HG03442 (cell line): ENCODE results near the gene MN1.

Source experiments
- ATAC-seq: cut with Tn5 transposase; IDR thresholded peaks from one replicate; pipeline ENCODE4 v1.9.1; 2021; ENCODE audit warnings: mild to moderate bottlenecking, moderate library complexity; ENCODE audit not compliant: unreplicated experiment

Gene MN1

DNA sequence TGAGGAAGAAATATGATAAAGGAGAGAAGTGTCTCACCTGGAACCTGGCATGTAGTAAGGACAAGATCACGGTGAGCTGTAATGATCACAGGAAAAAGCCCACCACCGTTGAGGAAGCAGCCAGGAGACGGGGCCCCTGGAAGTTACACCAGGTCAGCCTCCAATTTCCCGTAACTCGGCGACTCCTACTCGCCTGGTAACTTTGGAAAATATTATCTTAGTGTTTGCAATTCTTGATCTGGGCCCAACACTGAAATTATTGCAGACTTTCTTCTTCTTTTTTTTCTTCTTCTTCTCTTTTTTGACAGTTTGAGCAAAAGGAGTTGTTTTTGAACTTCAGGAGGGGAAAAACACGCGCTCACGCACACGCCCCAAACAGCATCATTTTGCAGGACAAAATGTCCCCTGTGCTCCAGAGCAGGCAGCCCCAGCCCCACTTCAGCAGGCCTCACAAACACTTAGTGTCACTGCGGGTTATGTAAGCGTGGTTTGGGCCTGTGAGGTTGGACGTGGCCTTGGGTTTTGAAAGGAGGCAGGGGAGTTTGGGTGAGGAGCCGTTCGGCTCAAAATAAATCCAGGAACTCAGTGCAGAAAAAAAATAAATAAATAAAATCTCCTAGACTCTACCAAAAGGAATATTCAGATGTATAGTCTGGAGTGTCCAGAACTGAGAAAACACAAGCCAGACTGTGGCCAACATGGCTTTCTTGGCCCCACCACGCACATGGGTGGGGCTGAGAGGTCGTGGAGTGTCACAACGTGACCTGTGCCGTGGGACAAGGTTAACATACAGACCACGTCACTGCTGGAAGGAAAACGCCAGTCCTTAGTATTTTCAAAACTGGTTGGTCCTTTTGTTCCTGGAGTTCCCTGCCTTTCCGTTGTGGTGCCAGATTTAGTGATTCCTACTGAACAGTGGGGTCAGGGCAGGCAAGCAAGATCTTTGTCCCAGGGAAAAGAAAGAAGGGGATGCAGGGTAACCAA, 26.3 kb upstream of the MN1 start:
- no peak for ATAC-seq

DNA sequence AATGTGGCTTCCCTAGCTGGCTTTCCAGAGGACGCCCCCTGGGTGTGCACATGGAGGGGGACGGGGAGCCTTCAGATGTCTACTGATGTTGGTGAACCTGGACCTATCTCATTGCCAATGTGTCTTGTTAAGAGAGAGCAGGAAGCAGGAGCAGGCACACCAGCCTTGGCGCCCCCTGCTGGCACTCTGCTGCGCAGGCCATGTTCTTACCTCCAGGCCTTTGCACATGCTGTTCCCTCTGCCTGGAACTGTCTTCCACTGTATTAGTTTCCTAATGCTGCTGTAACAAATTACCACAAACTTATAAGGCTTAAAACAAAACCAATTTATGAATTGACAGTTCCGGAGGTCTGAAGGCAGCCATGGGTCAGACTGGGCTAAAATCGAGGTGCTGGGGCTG, 23.6 kb upstream of the MN1 start:
- no peak for ATAC-seq

DNA sequence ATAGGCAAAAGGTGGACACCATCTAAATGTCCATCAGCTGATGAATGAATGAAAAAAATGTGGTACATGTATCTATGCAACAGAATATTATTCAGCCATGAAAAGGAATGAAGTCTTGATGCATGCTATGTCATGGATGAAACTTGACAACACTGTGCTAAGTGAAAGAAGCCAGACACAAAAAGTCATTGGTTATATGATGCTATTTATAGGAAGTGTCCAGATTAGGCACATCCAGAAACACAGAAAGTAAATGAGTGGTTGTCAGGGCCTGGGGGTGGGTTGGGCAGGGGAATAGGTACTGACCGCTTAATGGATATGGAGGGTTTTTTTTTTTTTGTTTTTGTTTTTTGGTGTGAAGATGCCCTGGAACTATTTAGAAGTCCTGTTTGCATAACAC, 21.7 kb upstream of the MN1 start:
- ATAC-seq, result no peak

DNA sequence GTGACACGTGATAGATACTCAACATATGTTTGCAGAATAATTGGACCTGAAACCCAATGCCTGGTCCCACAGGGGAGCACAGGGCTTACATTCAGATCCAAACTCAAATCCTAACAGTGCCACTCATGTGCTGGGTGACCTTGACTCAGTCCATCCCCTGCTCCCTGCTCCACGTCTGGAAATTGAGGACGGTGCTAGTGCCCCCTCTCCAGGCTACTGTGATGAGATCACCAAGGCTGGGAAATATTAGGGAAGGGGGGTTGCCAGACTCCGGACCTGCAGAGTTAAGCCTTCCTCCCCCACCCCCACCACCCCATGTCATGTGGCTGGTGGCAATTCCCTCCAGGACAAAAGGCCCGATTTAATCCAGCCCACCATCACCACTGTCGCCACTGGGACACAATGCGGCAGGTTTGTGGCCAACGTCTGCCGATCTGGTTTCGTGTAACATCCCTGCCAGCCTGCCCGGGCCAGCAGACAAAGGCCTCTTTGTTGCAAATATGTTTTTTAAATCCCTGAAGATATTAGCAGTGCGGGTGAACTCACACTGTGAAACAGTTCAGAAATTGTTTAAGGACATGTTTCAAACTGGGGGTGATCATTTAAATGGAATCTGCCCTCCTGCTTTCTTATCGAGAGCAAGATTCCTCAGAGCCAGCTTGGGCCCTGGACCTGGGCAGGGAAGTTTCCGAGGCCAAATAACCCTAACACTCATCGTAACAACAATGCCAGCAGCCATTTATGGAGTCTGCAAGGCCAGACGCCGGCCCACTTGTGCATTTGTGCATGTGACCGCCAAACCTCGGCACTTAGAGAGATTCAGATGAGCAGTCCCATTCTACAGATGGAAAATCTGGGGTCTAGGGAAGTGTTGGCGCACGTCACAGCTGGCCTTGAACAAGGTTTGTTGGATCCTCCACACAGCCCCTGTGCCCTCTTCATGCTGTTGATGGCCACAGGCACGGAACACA, 19.6 kb upstream of the MN1 start:
- no peak for ATAC-seq

DNA sequence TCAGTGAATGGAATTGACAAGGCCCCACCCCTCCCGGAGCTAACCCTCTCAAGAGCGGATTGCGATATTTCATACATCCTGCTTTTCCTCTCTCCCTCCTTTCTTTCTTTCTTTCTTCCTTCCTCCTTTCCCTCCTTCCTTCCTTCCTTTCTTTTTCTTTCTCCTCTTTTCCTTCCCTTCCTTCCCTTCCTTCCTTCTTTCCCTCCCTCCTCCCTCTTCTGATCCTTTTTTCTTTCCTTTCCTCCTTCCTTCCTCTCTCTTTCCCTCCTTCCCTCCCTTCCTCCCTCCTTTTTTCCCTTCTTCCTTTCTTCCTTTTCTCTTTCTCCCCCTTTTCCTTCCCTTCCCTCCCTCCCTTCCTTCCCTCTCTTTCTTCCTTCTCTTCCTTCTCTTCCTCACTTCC, 15.0 kb upstream of the MN1 start:
- no peak for ATAC-seq

DNA sequence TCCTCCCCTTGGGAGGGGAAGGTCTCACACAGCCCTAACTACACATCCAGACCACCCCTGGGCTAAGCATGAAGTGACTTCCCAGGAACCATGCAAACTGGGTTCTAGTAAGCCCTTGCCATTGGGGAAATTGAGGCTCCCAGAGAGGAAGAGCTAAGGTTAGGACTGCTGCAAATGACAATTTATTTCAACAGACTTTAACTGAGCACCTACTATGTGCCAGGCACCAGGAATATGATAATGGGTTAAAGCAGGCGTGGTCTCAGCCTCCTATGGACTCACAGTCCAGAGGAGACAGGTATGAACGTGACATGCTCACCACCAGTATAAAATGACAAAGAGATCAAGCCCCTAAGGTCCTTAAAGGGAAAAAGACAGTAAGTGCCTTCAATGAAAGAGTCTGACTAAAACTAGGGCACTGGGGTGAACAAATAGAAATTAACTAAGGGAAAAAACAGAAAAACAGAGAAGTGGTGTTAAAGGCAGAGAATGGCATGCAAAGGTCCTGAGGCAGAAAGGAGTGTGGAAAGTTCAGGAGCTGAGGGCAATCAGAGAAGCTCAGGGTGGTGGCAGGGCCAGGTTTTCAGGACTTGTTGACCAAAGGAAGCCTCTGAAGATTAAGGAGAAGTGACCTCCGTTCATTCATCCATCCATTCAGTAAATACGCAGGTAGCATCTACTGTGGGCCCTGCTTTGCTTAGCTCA, 14.4 kb upstream of the MN1 start:
- ATAC-seq, result no peak

DNA sequence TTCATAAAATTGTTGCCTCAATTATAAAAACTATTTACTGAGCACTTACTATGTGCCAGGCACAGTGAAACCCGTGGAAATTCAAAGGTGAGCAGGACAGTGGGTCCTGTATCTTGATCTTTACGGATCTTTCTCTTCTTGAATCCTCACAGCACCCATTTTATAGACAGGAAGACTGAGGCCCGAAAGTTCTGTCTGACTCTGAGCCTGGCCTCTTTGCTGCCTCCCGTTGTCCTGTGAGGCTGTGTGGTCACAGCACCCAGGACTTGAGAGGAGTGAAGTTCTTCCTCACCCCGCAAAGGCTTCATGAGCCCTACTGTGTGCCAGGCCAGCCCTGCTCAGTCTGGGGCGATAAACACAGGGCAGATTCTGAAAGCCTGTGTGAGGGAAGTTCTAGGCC, 13.4 kb upstream of the MN1 start:
- no peak for ATAC-seq

DNA sequence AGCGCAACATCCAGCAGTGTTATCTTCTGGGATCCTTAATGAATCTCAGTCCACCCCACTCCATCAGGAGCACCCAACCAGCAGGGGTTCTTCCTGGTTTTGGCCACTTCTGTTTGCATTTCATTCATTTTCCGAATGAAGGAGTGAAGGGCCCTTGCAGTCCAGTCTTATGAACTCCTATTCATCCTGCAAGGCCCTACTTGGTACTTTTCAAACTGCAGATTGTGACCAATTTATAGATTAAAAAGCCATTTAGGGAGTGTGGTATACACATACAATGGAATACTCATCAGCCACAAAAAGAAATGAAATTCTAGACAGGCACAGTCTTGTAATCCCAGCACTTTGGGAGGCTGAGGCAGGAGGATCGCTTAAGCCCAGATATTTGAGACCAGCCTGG, 10.2 kb upstream of the MN1 start:
- ATAC-seq, result no peak

DNA sequence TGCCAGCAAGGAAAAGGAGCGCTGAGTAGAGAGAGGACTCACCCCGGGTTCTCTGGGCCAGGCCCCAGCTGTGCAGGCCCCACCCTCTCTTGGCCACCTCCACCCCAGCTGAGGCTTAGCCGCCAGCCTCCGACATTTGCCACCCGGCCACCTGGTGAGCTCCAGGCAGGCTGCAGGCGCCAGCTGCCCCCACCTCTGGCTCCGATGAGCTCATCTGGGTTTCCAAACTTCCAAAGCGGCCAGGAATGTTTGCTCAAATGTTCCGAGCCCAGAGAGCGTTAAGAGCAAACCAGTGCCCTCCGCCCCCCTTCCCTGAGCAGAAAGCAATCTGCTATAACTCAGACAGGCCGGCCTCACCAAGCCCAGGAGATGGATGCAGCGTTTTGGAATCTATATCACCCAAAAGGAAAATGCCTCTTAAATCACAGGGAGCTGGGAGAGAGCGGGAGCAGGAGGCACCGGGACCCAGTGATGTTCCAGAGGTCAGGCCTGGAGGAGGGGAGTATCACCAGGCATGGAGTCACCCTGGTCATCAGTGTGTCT, 9.1 kb upstream of the MN1 start:
- no peak for ATAC-seq

DNA sequence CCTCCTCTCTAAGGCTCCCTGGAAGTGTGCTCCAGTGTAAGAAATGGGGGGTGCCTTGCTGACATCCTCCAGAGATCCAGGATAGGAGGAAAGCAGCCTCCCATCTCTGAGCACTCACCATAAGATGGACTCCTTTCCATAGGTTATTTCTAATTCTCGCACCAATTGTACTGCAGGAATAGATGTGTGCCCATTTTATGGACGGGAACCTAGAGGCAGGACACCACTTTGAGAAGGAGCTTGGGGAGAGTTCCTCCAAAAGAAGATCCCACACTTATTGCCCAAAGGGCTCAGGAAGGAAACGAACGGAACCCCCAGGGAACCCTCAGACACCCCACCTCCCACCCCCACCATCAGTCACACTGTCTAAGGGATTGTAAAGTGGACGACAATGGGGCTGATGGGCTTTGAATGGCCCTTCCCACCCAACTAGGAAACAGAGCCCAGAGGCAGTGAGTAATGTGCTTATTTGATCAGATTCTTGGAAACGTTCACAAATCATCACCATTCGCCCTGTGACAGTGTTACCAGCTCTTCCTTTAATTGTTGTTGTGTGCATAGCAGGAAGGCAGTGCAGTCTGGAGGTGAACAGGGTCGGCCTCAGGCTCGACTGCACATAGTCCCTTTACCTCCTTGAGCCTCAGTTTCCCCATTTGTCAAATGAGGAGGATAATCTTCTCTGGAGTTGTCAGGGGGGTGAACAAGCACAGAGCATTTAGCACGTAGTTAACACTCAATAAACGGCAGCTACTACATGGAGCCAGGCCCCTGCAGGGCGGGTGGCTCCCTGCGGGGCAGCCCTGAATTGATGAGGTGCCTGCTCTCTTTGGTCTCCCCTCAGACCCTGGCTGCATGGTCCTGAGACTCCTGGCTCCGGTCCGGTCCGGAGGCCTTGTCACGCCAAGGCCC, 8.4 kb upstream of the MN1 start:
- no peak for ATAC-seq

DNA sequence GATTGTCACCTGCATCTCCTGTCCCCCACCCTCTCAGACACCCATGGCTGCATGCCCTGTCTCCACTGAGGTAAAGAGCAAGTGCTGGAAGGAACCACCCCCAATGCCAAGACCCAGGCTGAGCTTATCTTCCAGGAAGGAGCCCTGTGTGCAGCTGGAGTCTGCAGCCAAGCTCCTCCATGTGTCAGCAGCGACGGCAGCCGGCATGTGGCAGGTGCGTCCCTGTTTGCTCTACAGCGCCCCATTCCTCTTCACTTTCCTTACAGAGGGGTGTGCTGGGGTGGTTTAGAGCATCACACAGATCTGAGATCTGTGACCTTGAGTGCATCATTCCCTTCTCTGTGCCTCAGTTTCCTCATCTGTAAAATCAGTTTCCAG, 7.7 kb upstream of the MN1 start:
- ATAC-seq, result no peak

DNA sequence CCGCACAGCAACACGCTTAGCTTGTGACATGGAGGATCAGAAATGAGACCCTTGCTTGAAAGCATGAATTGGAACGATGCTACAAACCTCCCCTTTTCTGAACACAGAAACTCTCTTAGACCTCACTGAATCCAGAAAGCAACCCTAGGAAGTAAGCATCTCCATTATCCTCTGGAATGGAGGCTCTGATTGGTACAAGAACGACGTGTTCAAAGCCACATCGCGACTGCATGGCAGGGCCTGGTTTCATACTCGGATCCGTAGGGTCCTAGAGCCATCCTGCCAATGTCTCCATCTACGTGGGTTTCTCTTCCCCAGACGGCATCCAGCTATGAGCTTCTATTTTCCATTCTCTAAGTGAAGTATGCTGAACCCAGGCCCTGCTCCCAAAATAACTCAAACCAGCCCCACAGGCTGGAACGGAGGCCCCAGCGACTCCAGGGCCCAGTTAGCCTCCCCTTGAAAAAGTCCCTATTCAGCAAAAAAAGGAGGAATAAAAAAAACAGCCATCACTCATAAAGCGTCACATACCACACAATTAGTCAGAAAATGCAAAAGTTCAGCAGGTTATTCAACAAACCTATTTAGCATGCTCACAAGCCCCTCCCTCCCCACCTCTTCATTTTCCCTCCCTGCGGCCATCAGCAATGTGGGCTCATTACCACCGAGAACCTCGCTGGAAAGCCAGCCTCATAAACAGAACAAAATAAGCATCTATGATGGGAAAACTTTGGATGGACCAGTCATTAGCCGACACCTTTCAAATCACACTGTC, 7.1 kb upstream of the MN1 start:
- no peak for ATAC-seq

DNA sequence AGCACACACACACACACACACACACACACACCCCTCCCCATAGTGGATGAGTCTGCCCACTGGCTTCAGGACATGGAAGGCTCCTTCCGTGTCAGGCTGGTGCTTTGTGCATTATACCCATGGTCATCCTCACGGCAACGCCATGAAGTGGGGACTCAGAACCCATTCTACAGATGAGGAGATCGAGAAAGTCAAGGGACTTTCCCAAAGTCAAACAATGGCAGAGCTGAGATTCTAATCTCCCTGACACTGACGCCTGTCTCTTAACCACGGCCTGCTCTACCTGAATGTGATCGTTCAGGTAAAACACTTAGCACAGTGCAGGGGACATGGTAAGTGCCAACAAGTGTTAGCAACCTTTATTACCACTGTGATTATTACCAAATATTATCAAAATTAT, 4.3 kb upstream of the MN1 start:
- ATAC-seq, result no peak

DNA sequence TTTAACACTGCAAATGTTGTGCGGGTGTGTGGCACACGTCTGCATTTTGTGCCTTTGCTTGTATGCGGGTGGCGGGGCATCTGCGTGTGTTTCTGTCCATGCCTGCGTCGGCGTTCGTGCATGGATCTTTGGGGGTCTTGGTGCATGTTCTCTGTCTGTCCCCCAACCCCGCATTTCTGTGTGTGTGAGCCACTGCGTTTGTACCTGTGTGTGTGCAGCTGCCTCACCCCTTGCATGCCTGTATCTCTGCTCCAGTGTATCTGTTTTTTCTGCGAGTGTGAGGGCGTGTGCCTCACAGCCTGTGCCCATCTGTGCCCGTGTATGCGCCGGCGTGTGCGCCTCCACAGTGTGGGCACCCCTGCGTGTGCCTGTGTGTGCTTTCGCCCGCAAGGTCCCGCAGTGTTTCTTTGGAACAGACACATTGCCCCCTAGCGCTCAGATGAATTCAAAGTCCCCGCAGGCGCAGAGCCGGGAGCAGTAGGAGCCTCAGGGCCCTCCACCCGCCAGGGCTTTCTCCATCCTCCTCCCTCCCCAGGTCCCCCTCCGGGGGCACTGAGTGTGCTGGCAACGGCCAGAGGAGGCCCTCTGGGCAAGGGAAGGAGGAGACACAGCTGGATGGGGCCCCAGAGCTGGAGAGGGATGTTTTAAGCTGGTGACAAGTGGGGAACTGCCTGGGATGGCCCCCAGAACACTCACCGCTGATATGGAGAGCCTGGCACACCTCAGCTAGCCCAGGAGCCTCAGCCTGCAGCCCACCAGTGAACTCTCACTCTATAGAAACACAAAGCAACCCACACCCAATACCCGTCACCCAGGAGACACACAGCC, 3.1 kb upstream of the MN1 start:
- ATAC-seq, result no peak

DNA sequence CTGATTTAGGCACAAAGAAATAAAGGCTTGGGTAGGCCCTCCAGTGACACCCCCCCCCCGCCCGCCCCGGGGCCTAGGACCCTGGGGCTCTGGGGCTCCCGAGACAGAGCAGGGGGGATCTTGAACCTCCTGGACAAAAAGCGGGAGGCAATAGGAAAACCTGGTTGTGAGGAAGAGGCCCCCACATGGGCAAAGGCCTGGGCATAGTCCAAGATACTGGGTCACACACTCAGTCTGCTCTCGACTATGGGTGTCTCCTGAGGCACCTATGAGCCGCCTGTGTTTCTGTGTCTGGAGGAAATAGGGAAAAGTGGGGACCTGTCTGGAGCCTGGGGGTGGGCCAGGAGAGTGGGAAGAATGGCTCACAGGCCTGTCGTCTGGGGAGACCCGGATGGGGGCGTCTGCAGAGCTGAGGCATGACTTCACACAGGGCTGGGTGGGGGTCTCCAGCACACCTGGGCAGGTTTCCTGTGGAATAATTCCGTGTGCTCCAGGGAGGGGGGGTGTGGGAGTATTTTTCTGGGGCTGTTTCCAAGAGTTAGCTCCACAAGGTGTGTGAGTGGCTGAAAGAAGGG, 2.4 kb upstream of the MN1 start:
- ATAC-seq, result no peak

DNA sequence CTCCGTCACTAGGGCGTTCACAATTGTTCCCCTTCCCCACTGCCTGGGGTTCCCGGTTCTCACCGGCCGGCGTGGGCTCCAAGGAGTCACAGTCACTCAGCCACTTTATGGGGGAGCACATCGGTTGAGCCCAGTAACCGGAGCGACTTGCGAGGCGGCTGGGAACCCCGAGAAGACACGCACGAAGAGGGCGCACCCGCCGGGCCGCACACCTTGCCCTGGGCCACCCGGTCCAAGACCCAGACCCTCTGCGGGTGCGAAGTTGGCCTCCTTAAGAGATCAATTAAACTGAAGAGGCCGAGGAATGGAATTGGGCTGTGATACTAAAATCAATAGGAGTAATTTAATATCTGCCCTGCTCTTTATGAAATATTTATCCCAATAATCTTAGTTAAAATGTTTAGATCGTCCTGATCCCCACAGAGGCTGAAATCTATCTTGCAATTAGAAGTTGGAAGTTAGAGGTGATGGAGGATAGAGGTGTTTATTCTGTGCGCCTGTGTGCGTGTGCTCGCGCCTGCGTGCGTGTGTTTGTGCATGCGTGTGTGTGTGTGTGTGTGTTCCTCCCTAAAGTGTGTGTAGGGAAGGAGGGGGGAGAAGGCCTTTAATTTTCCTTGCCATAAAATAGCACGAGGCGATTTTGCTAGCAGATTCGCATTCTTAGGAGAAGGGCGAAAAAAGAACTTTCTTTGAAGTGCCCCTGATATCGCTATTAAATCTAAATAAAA, 954 bp upstream of the MN1 start:
- no peak for ATAC-seq

DNA sequence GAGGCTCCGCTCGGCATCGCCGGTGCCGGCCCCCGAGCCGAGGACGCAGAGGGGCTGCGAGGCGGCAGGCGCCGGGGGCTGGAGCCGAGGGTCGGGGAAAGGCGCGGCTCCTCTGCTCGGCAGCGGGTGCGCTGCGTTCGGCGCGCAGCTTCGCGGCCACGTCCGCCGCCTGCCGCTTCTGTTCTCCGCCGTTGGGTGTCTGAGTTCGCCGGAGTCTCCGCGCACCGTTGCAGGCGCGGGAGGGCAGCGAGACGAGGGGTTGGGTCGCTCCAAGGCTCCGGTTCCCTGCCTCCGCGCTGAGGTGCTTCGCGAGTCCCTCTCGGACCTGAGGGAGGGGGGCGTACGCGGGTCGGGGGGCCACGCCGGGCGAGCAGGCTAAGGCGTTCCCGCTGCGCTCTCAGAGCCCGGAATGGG, 347 bp downstream of the MN1 start:
- no peak for ATAC-seq
